Progenitor cell of endocrine pancreas (in vitro differentiated cells): ENCODE data around the gene GRIA4. TPM values are rescaled to one million over a fixed set of nuclear protein-coding genes. Genes with fewer than 3 reads are reported as not detected.

Source experiments
- DNase-seq: peaks from one replicate; pipeline ENCODE4 v3.0.0; 2021; ENCODE audit warnings: low spot score; ENCODE audit not compliant: unreplicated experiment
- H3K27ac Mint-ChIP-seq: 2 replicates; pipeline ENCODE4 v1.8.0; 2021; ENCODE audit warnings: mild to moderate bottlenecking, moderate library complexity, mixed read lengths
- H3K27me3 Mint-ChIP-seq: 2 replicates; pipeline ENCODE4 v1.8.0; 2021; ENCODE audit warnings: mixed read lengths
- H3K36me3 Mint-ChIP-seq: 2 replicates; pipeline ENCODE4 v1.8.0; 2022; ENCODE audit warnings: mixed read lengths; ENCODE audit not compliant: insufficient read depth
- H3K4me1 Mint-ChIP-seq: 2 replicates; pipeline ENCODE4 v1.8.0; 2021; ENCODE audit warnings: low read depth, mixed read lengths
- H3K4me3 Mint-ChIP-seq: 2 replicates; pipeline ENCODE4 v1.8.0; 2021; ENCODE audit warnings: low read depth, mild to moderate bottlenecking, moderate library complexity, mixed read lengths
- H3K9me3 Mint-ChIP-seq: 2 replicates; pipeline ENCODE4 v1.8.0; 2021; ENCODE audit warnings: low read depth, mixed read lengths
- total RNA-seq: library from RNA; stranded (reverse); gene quantifications from 2 replicates; pipeline ENCODE4 v1.2.1, GENCODE V29; 2021
- TF ChIP-seq, protein P1 (sequence below): fragments of 200-600 bp; sonication (generic); IDR thresholded peaks from one replicate; pipeline ENCODE4 v1.5.0; 2021; ENCODE audit warnings: antibody characterized with exemption, mild to moderate bottlenecking; ENCODE audit not compliant: unreplicated experiment

GRIA4 gene
- total RNA-seq, 1 donor from 2014 or later, result 1.3 TPM

DNA sequence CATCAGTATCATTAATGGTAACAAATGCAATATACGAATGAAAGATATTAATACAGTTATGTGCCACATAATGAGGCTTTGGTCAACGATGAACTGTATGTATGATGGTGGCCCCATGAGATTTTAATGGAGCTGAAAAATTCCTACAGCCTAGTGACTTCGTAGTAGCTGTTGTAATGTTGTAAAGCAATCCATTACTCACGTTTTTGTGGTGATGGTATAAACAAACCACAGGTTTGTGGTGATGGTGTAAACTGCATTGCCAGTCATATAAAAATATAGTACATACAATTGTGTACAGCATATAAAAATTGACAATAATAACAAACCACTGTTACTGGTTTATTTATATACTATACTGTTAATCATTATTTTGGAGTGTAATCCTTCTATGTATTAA lies 27.4 kb upstream of the GRIA4 start:
- Mint-ChIP-seq H3K9me3 (peaks cover 8% of the 10 kb centered on the region), H3K4me3 (no peak overlapping the region), H3K4me1 (no peaks in the 10 kb centered on the region), H3K27me3 (no peaks in the 10 kb centered on the region), H3K27ac (no peak overlapping the region), H3K36me3 (no peaks in the 10 kb centered on the region)
- TF ChIP-seq, protein P1, sequence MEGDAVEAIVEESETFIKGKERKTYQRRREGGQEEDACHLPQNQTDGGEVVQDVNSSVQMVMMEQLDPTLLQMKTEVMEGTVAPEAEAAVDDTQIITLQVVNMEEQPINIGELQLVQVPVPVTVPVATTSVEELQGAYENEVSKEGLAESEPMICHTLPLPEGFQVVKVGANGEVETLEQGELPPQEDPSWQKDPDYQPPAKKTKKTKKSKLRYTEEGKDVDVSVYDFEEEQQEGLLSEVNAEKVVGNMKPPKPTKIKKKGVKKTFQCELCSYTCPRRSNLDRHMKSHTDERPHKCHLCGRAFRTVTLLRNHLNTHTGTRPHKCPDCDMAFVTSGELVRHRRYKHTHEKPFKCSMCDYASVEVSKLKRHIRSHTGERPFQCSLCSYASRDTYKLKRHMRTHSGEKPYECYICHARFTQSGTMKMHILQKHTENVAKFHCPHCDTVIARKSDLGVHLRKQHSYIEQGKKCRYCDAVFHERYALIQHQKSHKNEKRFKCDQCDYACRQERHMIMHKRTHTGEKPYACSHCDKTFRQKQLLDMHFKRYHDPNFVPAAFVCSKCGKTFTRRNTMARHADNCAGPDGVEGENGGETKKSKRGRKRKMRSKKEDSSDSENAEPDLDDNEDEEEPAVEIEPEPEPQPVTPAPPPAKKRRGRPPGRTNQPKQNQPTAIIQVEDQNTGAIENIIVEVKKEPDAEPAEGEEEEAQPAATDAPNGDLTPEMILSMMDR, result no peak
- DNase-seq, result no peak

DNA sequence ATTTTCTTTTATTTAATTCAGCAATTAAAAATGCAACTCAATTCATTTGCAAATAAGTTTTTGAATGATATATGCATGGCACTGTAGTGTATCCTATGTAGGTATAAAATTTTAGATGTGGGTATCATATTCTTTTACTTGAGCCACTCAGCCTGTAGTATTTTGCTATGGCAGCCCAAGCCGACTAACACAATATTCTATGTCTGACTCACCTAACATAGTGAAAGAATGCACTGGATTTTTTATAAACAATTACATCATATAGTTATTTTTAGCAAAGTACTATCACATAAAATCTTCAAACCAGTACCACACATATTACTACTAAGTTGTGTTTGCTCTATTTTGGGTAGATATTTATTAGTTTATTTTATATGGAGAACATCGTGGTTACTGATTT lies 21.9 kb upstream of the GRIA4 start:
- Mint-ChIP-seq H3K4me3 (no peak overlapping the region), H3K4me1 (no peaks in the 10 kb centered on the region), H3K36me3 (no peaks in the 10 kb centered on the region), H3K9me3 (peaks cover 4% of the 10 kb centered on the region), H3K27ac (no peak overlapping the region), H3K27me3 (peaks cover 3% of the 10 kb centered on the region)
- DNase-seq, result no peak
- TF ChIP-seq, protein P1, result no peak

DNA sequence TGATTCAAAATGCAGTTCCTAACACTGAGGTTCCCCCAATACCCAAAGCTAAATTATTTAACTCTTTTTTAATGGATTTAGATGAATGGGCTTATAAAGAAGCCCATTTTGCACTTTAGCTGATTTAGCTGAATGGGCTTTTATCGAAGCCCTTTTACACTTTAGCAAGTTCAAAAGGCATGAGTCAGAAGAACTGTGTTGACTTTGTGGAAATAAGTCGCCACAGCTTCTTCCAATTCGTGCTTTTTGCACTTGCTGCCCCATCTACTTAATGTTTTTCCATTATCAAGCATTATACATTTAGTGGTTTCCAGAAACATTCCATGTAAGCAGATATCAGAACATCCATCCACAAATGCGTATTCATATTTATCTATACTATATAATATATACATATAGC lies 20.5 kb upstream of the GRIA4 start:
- Mint-ChIP-seq H3K9me3 (peaks cover 4% of the 10 kb centered on the region), H3K4me1 (no peaks in the 10 kb centered on the region), H3K4me3 (no peak overlapping the region), H3K27ac (no peak overlapping the region), H3K36me3 (no peaks in the 10 kb centered on the region), H3K27me3 (peaks cover 6% of the 10 kb centered on the region)
- DNase-seq, result no peak
- TF ChIP-seq, protein P1, result no peak

DNA sequence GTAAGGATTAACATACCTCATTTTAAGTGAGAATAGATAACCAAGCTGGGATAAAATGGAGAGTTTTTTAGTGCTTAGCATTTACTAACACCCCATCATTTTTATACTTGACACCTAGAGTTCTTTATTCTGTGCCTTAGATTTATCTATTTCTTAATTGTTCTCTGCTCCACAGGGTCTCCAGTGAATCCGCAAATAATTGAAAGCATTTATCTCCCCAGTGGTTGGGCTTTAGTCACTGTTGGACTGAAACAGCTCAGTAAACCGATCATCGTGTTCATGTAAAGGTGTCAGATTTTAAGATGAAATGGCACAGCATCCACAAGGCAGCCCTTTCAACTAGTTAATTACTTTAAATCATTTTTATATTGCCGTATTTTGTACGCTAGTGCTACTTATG lies 17.8 kb upstream of the GRIA4 start:
- Mint-ChIP-seq H3K9me3 (no peaks in the 10 kb centered on the region), H3K4me1 (no peaks in the 10 kb centered on the region), H3K36me3 (no peaks in the 10 kb centered on the region), H3K4me3 (no peak overlapping the region), H3K27ac (no peak overlapping the region), H3K27me3 (peaks cover 6% of the 10 kb centered on the region)
- no peak for DNase-seq
- TF ChIP-seq, protein P1, result no peak

DNA sequence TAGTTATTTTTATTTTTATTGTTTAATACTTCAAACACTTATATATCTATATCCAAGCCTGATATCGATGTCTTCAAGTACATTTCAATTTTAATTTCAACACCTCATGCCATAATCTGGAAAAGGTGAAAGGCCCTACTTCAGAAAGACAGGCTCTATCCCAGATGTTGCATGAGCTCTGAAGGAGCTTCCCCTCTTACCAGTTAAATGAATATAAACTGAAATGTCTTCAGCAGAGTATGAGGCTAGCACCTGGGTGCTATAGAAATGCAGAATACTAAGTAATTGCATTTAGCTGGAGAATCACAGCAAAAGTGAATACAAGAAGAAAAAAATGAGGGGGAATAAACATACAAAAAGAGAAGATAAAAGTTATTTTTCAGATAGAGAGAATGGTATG lies 11.5 kb upstream of the GRIA4 start:
- Mint-ChIP-seq H3K36me3 (no peaks in the 10 kb centered on the region), H3K9me3 (no peaks in the 10 kb centered on the region), H3K4me3 (no peak overlapping the region), H3K27me3 (peaks cover 3% of the 10 kb centered on the region), H3K27ac (no peak overlapping the region), H3K4me1 (peaks cover 3% of the 10 kb centered on the region)
- TF ChIP-seq, protein P1, result no peak
- no peak for DNase-seq

DNA sequence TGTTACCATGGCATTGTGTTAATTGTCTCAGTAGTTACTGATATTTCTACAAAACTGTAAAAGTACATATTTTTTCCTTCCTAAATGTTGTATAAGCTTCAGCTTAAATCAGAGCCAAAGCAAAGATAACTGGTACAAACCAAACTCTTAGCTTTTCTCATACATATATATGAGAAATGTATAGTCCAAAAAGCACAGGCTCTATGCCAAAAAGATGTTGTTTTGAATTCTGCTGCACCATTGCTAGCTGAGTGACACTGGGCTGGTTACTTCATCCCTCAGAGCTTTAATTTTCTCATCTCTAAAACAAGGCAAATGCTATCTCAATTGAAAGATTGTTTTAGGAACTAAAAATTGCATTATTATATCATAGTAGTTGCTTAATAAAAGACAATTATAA lies 6.7 kb upstream of the GRIA4 start:
- Mint-ChIP-seq H3K27me3 (peaks cover 13% of the 10 kb centered on the region), H3K4me1 (no peaks in the 10 kb centered on the region), H3K36me3 (no peaks in the 10 kb centered on the region), H3K9me3 (no peaks in the 10 kb centered on the region), H3K4me3 (no peak overlapping the region), H3K27ac (no peak overlapping the region)
- DNase-seq, result no peak
- TF ChIP-seq, protein P1, result no peak
